Activated B cell treated with CpG ODN at 0.5 μM for 24 hours (primary cell): Measurements from ENCODE around the gene IGFLR1. TPM values are rescaled to one million over a fixed set of nuclear protein-coding genes. Genes with fewer than 3 reads are reported as not detected.

Experiments
- ATAC-seq: fragments of 200-7000 bp; cut with Tn5 transposase; one replicate; pipeline ENCODE4 v1.10.0; 2021; ENCODE audit warnings: low read depth, mild to moderate bottlenecking, moderate library complexity
- CTCF ChIA-PET: fragments of 350-600 bp; sonication (Branson Sonifier 250); formaldehyde crosslinking; loops from one replicate; lab custom pipeline; 2021; ENCODE audit warnings: antibody characterized with exemption; lab: Charles Lee
- POLR2A ChIA-PET: fragments of 350-600 bp; sonication (Branson Sonifier 250); formaldehyde crosslinking; loops from one replicate; lab custom pipeline; 2021; ENCODE audit warnings: antibody characterized with exemption; lab: Charles Lee
- DNase-seq: peaks from one replicate; pipeline ENCODE4 v3.0.0; 2022
- H3K27ac Mint-ChIP-seq: one replicate; pipeline ENCODE4 v1.8.0; 2020; ENCODE audit warnings: mixed read lengths
- H3K27me3 Mint-ChIP-seq: one replicate; pipeline ENCODE4 v1.8.0; 2021; ENCODE audit warnings: mixed read lengths
- H3K36me3 Mint-ChIP-seq: one replicate; pipeline ENCODE4 v1.8.0; 2021; ENCODE audit warnings: low read depth, mixed read lengths
- H3K4me1 Mint-ChIP-seq: one replicate; pipeline ENCODE4 v1.8.0; 2021; ENCODE audit warnings: mixed read lengths
- H3K4me3 Mint-ChIP-seq: one replicate; pipeline ENCODE4 v1.8.0; 2020; ENCODE audit warnings: mild to moderate bottlenecking, mixed read lengths
- H3K9me3 Mint-ChIP-seq: one replicate; pipeline ENCODE4 v1.8.0; 2020; ENCODE audit warnings: mixed read lengths
- CTCF ChIP-seq: fragments of 200-600 bp; IDR thresholded peaks from one replicate; pipeline ENCODE4 v1.8.0; 2022; ENCODE audit warnings: antibody characterized with exemption, mild to moderate bottlenecking
- intact Hi-C: fragments of 100-400 bp; cut with micrococcal nuclease; formaldehyde crosslinking; loops from one replicate; pipeline ENCODE4 v1.15.1; 2024
- total RNA-seq: library from RNA; stranded (reverse); gene quantifications from 2 replicates; pipeline ENCODE4 v1.2.3, GENCODE V29; 2022

Gene IGFLR1
- total RNA-seq, 1 donor from 2014 or later: 130 TPM

GRCh38 chr19:35689836-35690235 is 52.4 kb downstream of the IGFLR1 start:
- Mint-ChIP-seq H3K27ac (no peak overlapping the region), H3K9me3 (no peaks in the 10 kb centered on the region), H3K4me1 (no peaks in the 10 kb centered on the region), H3K4me3 (no peak overlapping the region), H3K36me3 (no peaks in the 10 kb centered on the region), H3K27me3 (peaks cover 4% of the 10 kb centered on the region)
- no peak for TF ChIP-seq CTCF
- intact Hi-C loops: loop anchor here (5.0 kb wide), 1 partner anchor 87 kb away; the partner anchor contains the start of gene ARHGAP33
- POLR2A ChIA-PET: no interaction called here
- CTCF ChIA-PET: no interaction called here
- DNase-seq: no peak
- ATAC-seq: no peak

Other genes starting within 250 kb of the IGFLR1 start
- 1.5 and 1.7 TPM in 2 replicates for gene DMKN, start 228.8 kb downstream of the IGFLR1 start, total RNA-seq
- gene SBSN, start 214.1 kb downstream of the IGFLR1 start, total RNA-seq: not detected in 2 replicates
- gene GAPDHS, start 209.0 kb downstream of the IGFLR1 start, total RNA-seq: not detected in 2 replicates
- 46.9 and 55.3 TPM in 2 replicates for gene TMEM147, start 196.8 kb downstream of the IGFLR1 start, total RNA-seq
- gene ATP4A, start 178.8 kb downstream of the IGFLR1 start, total RNA-seq: not detected in 2 replicates
- gene PMIS2, start 156.3 kb downstream of the IGFLR1 start, total RNA-seq: not detected in 2 replicates
- 31.5 and 36.1 TPM in 2 replicates for gene HAUS5, start 129.7 kb downstream of the IGFLR1 start, total RNA-seq
- 73.6 and 76.1 TPM in 2 replicates for gene RBM42, start 113.4 kb downstream of the IGFLR1 start, total RNA-seq
- 0.32 TPM in 1 of 2 replicates, not detected in the other for gene ETV2, start 100.7 kb downstream of the IGFLR1 start, total RNA-seq
- 334 and 401 TPM in 2 replicates for gene COX6B1, start 94.1 kb downstream of the IGFLR1 start, total RNA-seq
- not detected in 2 replicates for gene UPK1A, start 75.9 kb downstream of the IGFLR1 start, total RNA-seq
- 16.4 and 21.4 TPM in 2 replicates for gene ZBTB32, start 37.9 kb downstream of the IGFLR1 start, total RNA-seq
- gene KMT2B, start 24.4 kb downstream of the IGFLR1 start, total RNA-seq: 65.6 and 65.8 TPM in 2 replicates
- 41.0 and 46.1 TPM in 2 replicates for gene U2AF1L4, start 3.0 kb upstream of the IGFLR1 start, total RNA-seq
- gene PSENEN, start 3.2 kb upstream of the IGFLR1 start, total RNA-seq: 45.0 and 45.6 TPM in 2 replicates
- gene LIN37, start 6.1 kb upstream of the IGFLR1 start, total RNA-seq: 12.2 and 14.3 TPM in 2 replicates
- gene HSPB6, start 14.6 kb upstream of the IGFLR1 start, total RNA-seq: not detected in 2 replicates
- gene PROSER3, start 15.7 kb upstream of the IGFLR1 start, total RNA-seq: 43.7 and 60.5 TPM in 2 replicates
- gene ARHGAP33, start 33.1 kb upstream of the IGFLR1 start, total RNA-seq: 9.3 and 15.0 TPM in 2 replicates
- gene PRODH2, start 70.4 kb upstream of the IGFLR1 start, total RNA-seq: not detected in 2 replicates
- gene NPHS1, start 110.1 kb upstream of the IGFLR1 start, total RNA-seq: 0.18 TPM in 1 of 2 replicates, not detected in the other
- not detected in 2 replicates for gene KIRREL2, start 114.5 kb upstream of the IGFLR1 start, total RNA-seq
- not detected in 2 replicates for gene APLP1, start 126.1 kb upstream of the IGFLR1 start, total RNA-seq
- 120 and 143 TPM in 2 replicates for gene NFKBID, start 158.1 kb upstream of the IGFLR1 start, total RNA-seq
- gene HCST, start 160.1 kb upstream of the IGFLR1 start, total RNA-seq: 2.9 and 3.5 TPM in 2 replicates
- gene TYROBP, start 165.8 kb upstream of the IGFLR1 start, total RNA-seq: 0.83 TPM in 1 of 2 replicates, not detected in the other
- gene LRFN3, start 193.9 kb upstream of the IGFLR1 start, total RNA-seq: 1.8 TPM in 2 replicates